ENCODE measurements around the gene COG5.

Gene COG5

GRCh38 chr7:107332488-107333269 is 231.0 kb downstream of the COG5 start:
- peak; percentile 8 for DNase-seq (ENCODE audit: low read depth)
- H3K4me3 ChIP-seq (ENCODE audit: low read depth, low read length), result peak overlapping the region; percentile 2; the same call in 1 of the 2 replicates
- TF ChIP-seq, protein P1, sequence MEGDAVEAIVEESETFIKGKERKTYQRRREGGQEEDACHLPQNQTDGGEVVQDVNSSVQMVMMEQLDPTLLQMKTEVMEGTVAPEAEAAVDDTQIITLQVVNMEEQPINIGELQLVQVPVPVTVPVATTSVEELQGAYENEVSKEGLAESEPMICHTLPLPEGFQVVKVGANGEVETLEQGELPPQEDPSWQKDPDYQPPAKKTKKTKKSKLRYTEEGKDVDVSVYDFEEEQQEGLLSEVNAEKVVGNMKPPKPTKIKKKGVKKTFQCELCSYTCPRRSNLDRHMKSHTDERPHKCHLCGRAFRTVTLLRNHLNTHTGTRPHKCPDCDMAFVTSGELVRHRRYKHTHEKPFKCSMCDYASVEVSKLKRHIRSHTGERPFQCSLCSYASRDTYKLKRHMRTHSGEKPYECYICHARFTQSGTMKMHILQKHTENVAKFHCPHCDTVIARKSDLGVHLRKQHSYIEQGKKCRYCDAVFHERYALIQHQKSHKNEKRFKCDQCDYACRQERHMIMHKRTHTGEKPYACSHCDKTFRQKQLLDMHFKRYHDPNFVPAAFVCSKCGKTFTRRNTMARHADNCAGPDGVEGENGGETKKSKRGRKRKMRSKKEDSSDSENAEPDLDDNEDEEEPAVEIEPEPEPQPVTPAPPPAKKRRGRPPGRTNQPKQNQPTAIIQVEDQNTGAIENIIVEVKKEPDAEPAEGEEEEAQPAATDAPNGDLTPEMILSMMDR (IDR thresholded peaks at IDR 0.05; ENCODE audit: low read depth, low read length, missing control alignments), result no peak

- no peak overlapping the region for H3K4me3 ChIP-seq (ENCODE audit: low read depth, low read length)
- DNase-seq (ENCODE audit: low read depth), result no peak
- TF ChIP-seq, protein P1 (IDR thresholded peaks at IDR 0.05; ENCODE audit: low read depth, low read length, missing control alignments), result no peak
Measured at GRCh38 chr7:107330478-107330877, 233.2 kb downstream of the COG5 start.

DNA sequence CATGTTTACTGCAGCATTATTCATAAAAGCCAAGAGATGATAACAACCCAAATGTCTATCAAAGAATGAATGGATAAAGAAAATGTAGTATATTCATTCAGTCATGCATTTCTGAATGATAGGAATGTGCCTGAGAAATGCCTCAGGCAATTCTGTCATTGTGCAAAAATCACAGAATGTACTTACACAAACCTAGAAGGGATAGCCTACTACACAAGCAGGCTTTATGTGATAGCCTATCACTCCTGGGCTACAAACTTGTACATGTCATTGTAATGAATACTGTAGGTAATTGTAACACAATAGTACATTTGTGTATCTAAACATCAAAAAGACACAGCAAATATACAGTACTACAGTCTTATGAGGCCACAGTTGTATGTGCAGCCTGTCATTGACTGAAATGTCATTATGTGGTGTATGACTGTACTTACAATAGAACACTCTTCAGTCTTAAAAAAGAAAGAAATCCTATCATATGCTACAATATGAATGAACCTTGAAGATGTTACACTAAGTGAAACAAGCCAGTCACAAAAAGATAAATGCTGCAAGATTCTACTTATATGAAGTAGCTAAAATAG is 235.6 kb downstream of the COG5 start:
- no peak overlapping the region for H3K4me3 ChIP-seq (ENCODE audit: low read depth, low read length)
- TF ChIP-seq, protein P1 (IDR thresholded peaks at IDR 0.05; ENCODE audit: low read depth, low read length, missing control alignments), result no peak
- no peak for DNase-seq (ENCODE audit: low read depth)

- TF ChIP-seq, protein P1 (IDR thresholded peaks at IDR 0.05; ENCODE audit: low read depth, low read length, missing control alignments), result no peak
- H3K4me3 ChIP-seq (ENCODE audit: low read depth, low read length), result no peak overlapping the region
- no peak for DNase-seq (ENCODE audit: low read depth)
Measured at GRCh38 chr7:107326061-107326460, 237.7 kb downstream of the COG5 start.

- H3K4me3 ChIP-seq (ENCODE audit: low read depth, low read length), result no peak overlapping the region
- TF ChIP-seq, protein P1 (IDR thresholded peaks at IDR 0.05; ENCODE audit: low read depth, low read length, missing control alignments), result no peak
- no peak for DNase-seq (ENCODE audit: low read depth)
Measured at GRCh38 chr7:107322015-107322414, 241.7 kb downstream of the COG5 start.

- TF ChIP-seq, protein P1 (IDR thresholded peaks at IDR 0.05; ENCODE audit: low read depth, low read length, missing control alignments), result no peak
- no peak overlapping the region for H3K4me3 ChIP-seq (ENCODE audit: low read depth, low read length)
- DNase-seq (ENCODE audit: low read depth), result no peak
Measured at GRCh38 chr7:107321611-107322010, 242.1 kb downstream of the COG5 start.

All from GM12864 (cell line).